HepG2 (cell line): ENCODE results near the gene KRTAP10-10. TPM values are rescaled to one million over a fixed set of nuclear protein-coding genes. Genes with fewer than 3 reads are reported as not detected.
"Not testable (repeated sequence)": the region's sequence is repeated elsewhere in the genome, so short reads cannot be mapped to it uniquely, and the experiment has no call there.

Experiments used
- ATAC-seq: fragments of 200-7000 bp; cut with Tn5 transposase; 3 replicates; pipeline ENCODE4 v1.9.1; 2020; ENCODE audit warnings: mild to moderate bottlenecking, moderate library complexity
- BruUV-seq: library from RNA; stranded (reverse); fragments of 400-500 nt; replicated peaks from 2 replicates; lab custom pipeline; 2021; lab: Mats Ljungman, UMichigan
- CTCF ChIA-PET: fragments of 300-600 bp; formaldehyde crosslinking; extraction: SDS; loops from one replicate; lab custom pipeline; 2021; ENCODE audit warnings: low total read pairs, inconsistent platforms, low intra/inter-chr PET ratio; lab: Yijun Ruan, JAX
- POLR2A ChIA-PET: fragments of 350-600 bp; sonication (Branson Sonifier 250); formaldehyde crosslinking; loops from one replicate; lab custom pipeline; 2020; ENCODE audit warnings: antibody characterized with exemption, inconsistent platforms; lab: Yijun Ruan, JAX
- DNase-seq: peaks from one replicate; pipeline ENCODE4 v3.0.0-alpha.2; 2015; ENCODE audit warnings: low spot score
- FAIRE-seq: peaks from 3 replicates; lab custom pipeline; 2011; peaks lifted over from hg19 to GRCh38; lab: Jason Lieb, UNC
- H2AFZ ChIP-seq: one replicate; pipeline ENCODE4 v1.6.1; 2011; ENCODE audit warnings: low read length, inconsistent platforms
- H3K27ac ChIP-seq: fragments of 300-600 bp; 3 replicates; pipeline ENCODE4 v1.8.0; 2011; ENCODE audit warnings: mixed run types, mild to moderate bottlenecking, mixed read lengths, low read length, inconsistent platforms; ENCODE audit not compliant: insufficient read depth; ENCODE audit errors: extremely low read length
- H3K27me3 ChIP-seq, 2 experiments: fragments of 200-600 bp in 1 of 2; 2 replicates in 1 of 2; 3 replicates in 1 of 2; pipeline versions ENCODE4 v1.6.0 to v1.8.0; 2011; ENCODE audit warnings: low read length in 2 of 2, mild to moderate bottlenecking in 2 of 2, moderate library complexity in 2 of 2, inconsistent platforms in 1 of 2; ENCODE audit not compliant: insufficient read depth in 2 of 2, control insufficient read depth in 1 of 2
- H3K36me3 ChIP-seq, 2 experiments: fragments of 200-600 bp in 1 of 2; replicated peaks in 1 of 2; 2 replicates in 1 of 2; 3 replicates in 1 of 2; pipeline versions ENCODE4 v1.5.1 to v1.8.0; 2011; ENCODE audit warnings: low read length in 2 of 2, inconsistent platforms in 1 of 2; ENCODE audit not compliant: insufficient read depth in 2 of 2, control insufficient read depth in 1 of 2
- H3K4me1 ChIP-seq: 2 replicates; pipeline ENCODE4 v1.5.1; 2012; ENCODE audit warnings: low read length, inconsistent platforms; ENCODE audit not compliant: insufficient read depth
- H3K4me2 ChIP-seq: 2 replicates; pipeline ENCODE4 v1.6.0; 2011; ENCODE audit warnings: low read depth, low read length, inconsistent platforms
- H3K4me3 ChIP-seq, 3 experiments: fragments of 200-600 bp in 1 of 3; sonication (generic), shearing (Covaris generic) in 1 of 3; replicated peaks in 1 of 3; 2 replicates each; pipeline ENCODE4 v1.5.1; 2011 to 2016; ENCODE audit warnings: low read length in 3 of 3, inconsistent platforms in 2 of 3, low read depth in 2 of 3, mild to moderate bottlenecking in 2 of 3, control low read depth in 1 of 3, mixed read lengths in 1 of 3; ENCODE audit not compliant: insufficient read depth in 1 of 3
- H3K79me2 ChIP-seq: one replicate; pipeline ENCODE4 v1.6.1; 2011; ENCODE audit warnings: low read length, inconsistent platforms; ENCODE audit not compliant: insufficient read depth
- H3K9ac ChIP-seq: 2 replicates; pipeline ENCODE4 v1.6.0; 2011; ENCODE audit warnings: mild to moderate bottlenecking, low read depth, low read length, inconsistent platforms; ENCODE audit not compliant: insufficient read depth
- H3K9me3 ChIP-seq: 2 replicates; pipeline ENCODE4 v1.5.1; 2012; ENCODE audit warnings: mild to moderate bottlenecking, low read length
- H4K20me1 ChIP-seq: 2 replicates; pipeline ENCODE4 v1.6.0; 2011; ENCODE audit warnings: inconsistent platforms, mild to moderate bottlenecking, low read length, moderate library complexity; ENCODE audit not compliant: insufficient read depth
- GABPB1 ChIP-seq: IDR thresholded peaks from 2 replicates; pipeline ENCODE4 v1.6.1; 2016; ENCODE audit warnings: mild to moderate bottlenecking, missing genetic modification reagents, moderate library complexity, missing compliant biosample characterization
- HNRNPL ChIP-seq: fragments of 200-400 bp; formaldehyde crosslinking; IDR thresholded peaks from 2 replicates; pipeline ENCODE4 v1.6.1; 2017; ENCODE audit warnings: mild to moderate bottlenecking, low read depth, low read length
- MTA1 ChIP-seq: sonication (generic); formaldehyde crosslinking; IDR thresholded peaks from 2 replicates; pipeline ENCODE4 v1.4.0; 2020; ENCODE audit warnings: missing genetic modification reagents, mild to moderate bottlenecking, borderline replicate concordance
- TAF15 ChIP-seq: fragments of 200-400 bp; formaldehyde crosslinking; IDR thresholded peaks from one replicate; pipeline ENCODE4 v1.6.1; 2018; ENCODE audit warnings: mild to moderate bottlenecking, low read depth, low read length; ENCODE audit not compliant: poor library complexity, severe bottlenecking
- ZMYM3 ChIP-seq: sonication (generic); formaldehyde crosslinking; IDR thresholded peaks from 2 replicates; pipeline ENCODE4 v1.5.1; 2020; ENCODE audit warnings: mild to moderate bottlenecking, missing genetic modification reagents
- ZNF136 ChIP-seq: sonication (generic); formaldehyde crosslinking; IDR thresholded peaks from 2 replicates; pipeline ENCODE4 v1.8.1; 2022; ENCODE audit warnings: low read depth, mild to moderate bottlenecking, moderate library complexity, missing genetic modification reagents
- ZNF292 ChIP-seq: sonication (generic); formaldehyde crosslinking; IDR thresholded peaks from 2 replicates; pipeline ENCODE4 v1.8.1; 2022; ENCODE audit warnings: mild to moderate bottlenecking, low read depth, missing genetic modification reagents, borderline replicate concordance
- WGBS: methylation state at CpG from one replicate; pipeline ENCODE4 v1.1.6; 2017; ENCODE audit warnings: low lambda C conversion rate; 5-methylcytosine and 5-hydroxymethylcytosine counted together
- in situ Hi-C: cut with HindIII; loops from 2 replicates; pipeline ENCODE4 v1.10.0; 2017; ENCODE audit warnings: low pct_unique_long_range_greater_than_20kb; ENCODE audit not compliant: extremely low pct_ligation_motif_present
- intact Hi-C: fragments of 100-400 bp; cut with micrococcal nuclease; formaldehyde crosslinking; loops from one replicate; pipeline ENCODE4 v1.10.0; 2022; ENCODE audit not compliant: unreplicated experiment
- polyA plus RNA-seq, 8 experiments: library from polyadenylated mRNA; depleted of rRNA in 3 of 8; stranded (reverse) in 7 of 8; unstranded in 1 of 8; fragments of >200 nt; fragmentation: Illumina TruSeq in 4 of 8; extraction: Trizol in 4 of 8; gene quantifications; 2 replicates each; pipeline versions ENCODE4 v1.2.1 to v1.2.3, GENCODE V29; 2011 to 2016; ENCODE audit warnings: low read depth in 4 of 8, missing spikeins in 1 of 8, mixed read lengths in 1 of 8; ENCODE audit not compliant: insufficient read depth in 1 of 8
- total RNA-seq, 5 experiments: library from RNA; depleted of rRNA; stranded (reverse); fragments of >200 nt; fragmentation: Illumina TruSeq; extraction: Trizol; gene quantifications; 2 replicates each; pipeline ENCODE4 v1.2.3, GENCODE V29; 2016; ENCODE audit warnings: low read depth in 1 of 5
- TF ChIP-seq, protein P1 (sequence below): IDR thresholded peaks from 2 replicates; pipeline ENCODE4 v1.6.1; 2012; ENCODE audit warnings: inconsistent platforms
- TF ChIP-seq, protein P2 (sequence below): sonication (generic); formaldehyde crosslinking; IDR thresholded peaks from 2 replicates; pipeline ENCODE4 v1.5.1; 2020; ENCODE audit warnings: mild to moderate bottlenecking, missing genetic modification reagents, moderate library complexity

Gene KRTAP10-10
- total and polyA plus RNA-seq, 2 of the 13 experiments (the other 11 are each of a cell fraction or from before 2014, with no cell fraction given), result not detected

DNA sequence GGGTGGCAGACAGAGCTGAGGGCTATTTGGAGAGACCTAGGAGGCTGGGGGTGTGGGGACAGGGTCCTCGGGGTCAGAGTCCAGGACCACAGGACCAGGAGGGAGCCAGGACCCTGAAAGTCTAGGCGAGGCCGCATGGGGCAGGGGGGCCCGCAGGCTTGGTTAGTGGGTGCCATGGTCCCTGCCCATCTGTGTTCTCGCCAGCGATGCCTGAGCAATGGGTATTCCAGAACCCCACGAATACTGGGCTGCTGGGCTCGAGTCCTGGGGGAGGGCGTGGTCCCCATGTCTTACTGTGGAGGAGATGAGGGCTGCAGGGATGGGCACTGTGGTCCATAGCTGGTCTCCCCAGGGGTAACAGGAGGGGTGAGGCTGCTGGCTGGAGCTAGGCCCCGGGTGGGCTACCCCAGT, 46.8 kb upstream of the KRTAP10-10 start:
- peak; percentile 16; the same call in 1 of the 2 replicates for TF ChIP-seq MTA1 (CRISPR knock-in tag)
- no peak for TF ChIP-seq TAF15
- no peak for TF ChIP-seq ZNF136 (CRISPR knock-in tag)
- in situ Hi-C loops (no loop called here), intact Hi-C loops (no loop called here)
- POLR2A ChIA-PET, result no interaction called here
- Histone ChIP-seq H2AFZ (no peak overlapping the region), H3K9me3 (no peaks in the 10 kb centered on the region), H3K79me2 (no peaks in the 10 kb centered on the region), H3K4me3 (no peak overlapping the region; a peak in 1 of 6 replicates), H3K9ac (no peak overlapping the region), H3K27ac (no peak overlapping the region), H3K4me1 (peaks cover 48% of the 10 kb centered on the region), H3K4me2 (peak overlapping the region; percentile 36; the same call in 1 of the 2 replicates), H3K27me3 (peaks cover 0 to 5% of the 10 kb centered on the region in 2 experiments; a peak in 1 of 5 replicates), H4K20me1 (no peaks in the 10 kb centered on the region), H3K36me3 (no peaks in the 10 kb centered on the region)
- BruUV-seq, result no TSS peak
- DNase-seq (no peak), ATAC-seq (no peak), FAIRE-seq (no peak)
- 33% methylated on average over 3 of the region's 10 CpGs for WGBS
- CTCF ChIA-PET, result no interaction called here

DNA sequence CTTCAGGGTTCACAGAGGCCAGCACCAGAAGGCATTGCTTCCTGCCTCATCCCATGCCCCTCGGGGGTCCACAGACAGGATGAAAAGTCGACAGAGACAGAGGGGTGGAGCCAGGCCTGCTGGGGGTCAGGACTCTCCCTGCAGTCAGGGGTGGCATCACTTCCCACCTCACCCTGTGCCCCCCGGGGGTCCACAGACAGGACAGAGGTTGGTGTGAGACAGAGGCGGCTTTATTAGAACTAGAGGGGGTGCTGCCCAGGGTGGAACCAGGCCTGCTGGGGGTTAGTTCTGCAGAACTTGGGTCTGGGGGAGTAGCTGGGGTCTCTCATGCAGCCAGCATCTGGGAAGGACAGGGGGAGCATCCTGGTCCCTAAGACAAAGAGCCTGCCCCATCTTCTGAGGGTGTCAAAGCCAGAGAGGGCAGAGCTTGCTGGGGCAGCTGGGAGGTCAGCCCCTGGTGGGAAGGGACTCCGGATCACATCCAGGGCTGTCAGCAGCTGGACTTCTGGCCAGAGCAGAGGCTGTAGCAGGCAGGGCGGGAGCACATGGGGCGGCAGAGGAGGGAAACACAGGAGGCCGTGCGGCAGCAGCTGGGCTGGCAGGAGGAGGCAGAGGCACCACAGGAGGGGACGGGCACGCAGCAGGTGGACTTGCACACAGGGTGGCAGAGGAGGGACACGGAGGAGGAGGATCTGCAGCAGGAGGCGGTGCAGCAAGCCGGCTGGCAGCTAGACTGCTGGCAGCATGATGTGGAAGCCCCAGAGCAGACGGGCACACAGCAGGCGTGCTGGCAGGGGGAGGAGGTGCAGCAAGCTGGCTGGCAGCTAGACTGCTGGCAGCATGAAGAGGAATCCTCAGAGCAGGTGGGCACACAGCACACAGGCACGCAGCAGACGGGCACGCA, 46.0 kb upstream of the KRTAP10-10 start:
- in situ Hi-C loops, FAIRE-seq, intact Hi-C loops, H3K27me3 ChIP-seq, H3K4me3 ChIP-seq, H3K36me3 ChIP-seq, CTCF ChIA-PET, H3K9me3 ChIP-seq, H3K4me2 ChIP-seq, H3K27ac ChIP-seq, H3K79me2 ChIP-seq, BruUV-seq, H4K20me1 ChIP-seq, POLR2A ChIA-PET: not testable (repeated sequence)
- ATAC-seq, result peak; percentile 65
- WGBS, result 57% methylated on average over 17 of the region's 19 CpGs
- H3K4me1 ChIP-seq, result peaks cover 52% of the 10 kb centered on the region
- TF ChIP-seq, protein P1, sequence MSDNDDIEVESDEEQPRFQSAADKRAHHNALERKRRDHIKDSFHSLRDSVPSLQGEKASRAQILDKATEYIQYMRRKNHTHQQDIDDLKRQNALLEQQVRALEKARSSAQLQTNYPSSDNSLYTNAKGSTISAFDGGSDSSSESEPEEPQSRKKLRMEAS, result 0 out of 2 replicates have a peak, but pooled peaks have one; percentile 20
- TF ChIP-seq ZMYM3 (CRISPR knock-in tag), result peak; percentile 94
- peak; percentile 26; the same call in 1 of the 2 replicates for TF ChIP-seq GABPB1 (CRISPR knock-in tag)
- TF ChIP-seq, protein P2, sequence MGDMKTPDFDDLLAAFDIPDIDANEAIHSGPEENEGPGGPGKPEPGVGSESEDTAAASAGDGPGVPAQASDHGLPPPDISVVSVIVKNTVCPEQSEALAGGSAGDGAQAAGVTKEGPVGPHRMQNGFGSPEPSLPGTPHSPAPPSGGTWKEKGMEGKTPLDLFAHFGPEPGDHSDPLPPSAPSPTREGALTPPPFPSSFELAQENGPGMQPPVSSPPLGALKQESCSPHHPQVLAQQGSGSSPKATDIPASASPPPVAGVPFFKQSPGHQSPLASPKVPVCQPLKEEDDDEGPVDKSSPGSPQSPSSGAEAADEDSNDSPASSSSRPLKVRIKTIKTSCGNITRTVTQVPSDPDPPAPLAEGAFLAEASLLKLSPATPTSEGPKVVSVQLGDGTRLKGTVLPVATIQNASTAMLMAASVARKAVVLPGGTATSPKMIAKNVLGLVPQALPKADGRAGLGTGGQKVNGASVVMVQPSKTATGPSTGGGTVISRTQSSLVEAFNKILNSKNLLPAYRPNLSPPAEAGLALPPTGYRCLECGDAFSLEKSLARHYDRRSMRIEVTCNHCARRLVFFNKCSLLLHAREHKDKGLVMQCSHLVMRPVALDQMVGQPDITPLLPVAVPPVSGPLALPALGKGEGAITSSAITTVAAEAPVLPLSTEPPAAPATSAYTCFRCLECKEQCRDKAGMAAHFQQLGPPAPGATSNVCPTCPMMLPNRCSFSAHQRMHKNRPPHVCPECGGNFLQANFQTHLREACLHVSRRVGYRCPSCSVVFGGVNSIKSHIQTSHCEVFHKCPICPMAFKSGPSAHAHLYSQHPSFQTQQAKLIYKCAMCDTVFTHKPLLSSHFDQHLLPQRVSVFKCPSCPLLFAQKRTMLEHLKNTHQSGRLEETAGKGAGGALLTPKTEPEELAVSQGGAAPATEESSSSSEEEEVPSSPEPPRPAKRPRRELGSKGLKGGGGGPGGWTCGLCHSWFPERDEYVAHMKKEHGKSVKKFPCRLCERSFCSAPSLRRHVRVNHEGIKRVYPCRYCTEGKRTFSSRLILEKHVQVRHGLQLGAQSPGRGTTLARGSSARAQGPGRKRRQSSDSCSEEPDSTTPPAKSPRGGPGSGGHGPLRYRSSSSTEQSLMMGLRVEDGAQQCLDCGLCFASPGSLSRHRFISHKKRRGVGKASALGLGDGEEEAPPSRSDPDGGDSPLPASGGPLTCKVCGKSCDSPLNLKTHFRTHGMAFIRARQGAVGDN (CRISPR knock-in tag), result peak; percentile 62
- TF ChIP-seq HNRNPL, result 0 out of 2 replicates have a peak, but pooled peaks have one; percentile 39
- 0 out of 2 replicates have a peak, but pooled peaks have one; percentile 36 for TF ChIP-seq ZNF292 (CRISPR knock-in tag)
- TF ChIP-seq, all 625 proteins: peak for 6; not testable (repeated sequence) for 619
- not testable (repeated sequence) for H2AFZ ChIP-seq, DNase-seq, H3K9ac ChIP-seq
